ENCODE data around the gene DRGX.

The DRGX gene

GRCh38 chr10:49407552-49408137 is 11.8 kb upstream of the DRGX start:
- peak; percentile 67 to 71 for DNase-seq

- DNase-seq, result no peak
These were observed 11.3 kb upstream of the DRGX start for GRCh38 chr10:49407151-49407550.

- DNase-seq, result no peak
These were observed 8.5 kb upstream of the DRGX start for GRCh38 chr10:49404321-49404878.

GRCh38 chr10:49403363-49403762 is 7.5 kb upstream of the DRGX start:
- DNase-seq, result no peak

- no peak for DNase-seq
These were observed 4.5 kb upstream of the DRGX start for GRCh38 chr10:49400365-49400764.

GRCh38 chr10:49398986-49399385 is 3.1 kb upstream of the DRGX start:
- DNase-seq, result no peak

- peak; percentile 54 to 57 for DNase-seq
These were observed 2.3 kb upstream of the DRGX start for GRCh38 chr10:49398000-49398861.

- no peak for DNase-seq
These were observed 1.4 kb upstream of the DRGX start for GRCh38 chr10:49397036-49397999.

- no peak for DNase-seq
These were observed 744 bp upstream of the DRGX start for GRCh38 chr10:49396666-49396999.

GRCh38 chr10:49394933-49395740 is 752 bp downstream of the DRGX start:
- DNase-seq, result no peak

- DNase-seq, result no peak
These were observed 2.1 kb downstream of the DRGX start for GRCh38 chr10:49393757-49394156.

GRCh38 chr10:49393301-49393700 is 2.6 kb downstream of the DRGX start:
- DNase-seq, result no peak

- no peak for DNase-seq
These were observed 6.4 kb downstream of the DRGX start for GRCh38 chr10:49389361-49389933.

- DNase-seq, result no peak
These were observed 7.7 kb downstream of the DRGX start for GRCh38 chr10:49388161-49388560.

GRCh38 chr10:49387071-49387470 is 8.8 kb downstream of the DRGX start:
- no peak for DNase-seq

- no peak for DNase-seq
These were observed 9.7 kb downstream of the DRGX start for GRCh38 chr10:49385939-49386922.

GRCh38 chr10:49384268-49384953 is 11.5 kb downstream of the DRGX start:
- no peak for DNase-seq

GRCh38 chr10:49383853-49384252 is 12.0 kb downstream of the DRGX start:
- DNase-seq, result no peak

- no peak for DNase-seq
These were observed 13.1 kb downstream of the DRGX start for GRCh38 chr10:49382826-49383225.

GRCh38 chr10:49382226-49382625 is 13.7 kb downstream of the DRGX start:
- no peak for DNase-seq

All from stimulated activated CD4-positive, alpha-beta T cell treated with anti-CD3 and anti-CD28 coated beads, Interleukin-2, amount 100 ng/mL, for 48 hours (primary cell).